K562 (cell line): ENCODE data around the gene TADA2A. TPM values are rescaled to one million over a fixed set of nuclear protein-coding genes. Genes with fewer than 3 reads are reported as not detected.
"Not testable (repeated sequence)": the region's sequence is repeated elsewhere in the genome, so short reads cannot be mapped to it uniquely, and the experiment has no call there.

Source experiments
- ATAC-seq: fragments of 200-7000 bp; cut with Tn5 transposase; 3 replicates; pipeline ENCODE4 v1.9.1; 2020; ENCODE audit warnings: moderate library complexity
- BruUV-seq: library from RNA; stranded (reverse); fragments of 400-500 nt; replicated peaks from 2 replicates; lab custom pipeline; 2021; lab: Mats Ljungman, UMichigan
- CTCF ChIA-PET: fragments of 300-600 bp; formaldehyde crosslinking; extraction: SDS; loops from one replicate; lab custom pipeline; 2021; ENCODE audit warnings: low intra/inter-chr PET ratio; lab: Yijun Ruan, JAX
- POLR2A ChIA-PET: fragments of 300-600, 350-650 bp; sonication (Branson Sonifier 250); formaldehyde crosslinking; extraction: SDS; loops from one replicate; lab custom pipeline; 2021; ENCODE audit warnings: antibody characterized with exemption, inconsistent platforms; lab: Yijun Ruan, JAX
- DNase-seq, 4 experiments: peaks; one replicate each; pipeline versions ENCODE4 v3.0.0 to v3.0.0-alpha.2; 2011 to 2018; ENCODE audit warnings: low spot score in 3 of 4, mixed read lengths in 3 of 4; ENCODE audit errors: extremely low read depth in 1 of 4
- FAIRE-seq: peaks from 2 replicates; lab custom pipeline; 2011; peaks lifted over from hg19 to GRCh38; lab: Jason Lieb, UNC
- H2AFZ ChIP-seq: 2 replicates; pipeline ENCODE4 v1.6.0; 2011; ENCODE audit warnings: low read depth, low read length, control low read depth, inconsistent platforms
- H3K27ac ChIP-seq: fragments of 200-600 bp; 3 replicates; pipeline ENCODE4 v1.8.0; 2011; ENCODE audit warnings: low read depth, mild to moderate bottlenecking, control low read depth, inconsistent platforms, low read length, moderate library complexity, mixed read lengths; ENCODE audit errors: extremely low read depth
- H3K27me3 ChIP-seq, 2 experiments: fragments of 300-600 bp in 1 of 2; 2 replicates in 1 of 2; 3 replicates in 1 of 2; pipeline versions ENCODE4 v1.6.0 to v1.8.0; 2011; ENCODE audit warnings: inconsistent platforms in 2 of 2, low read length in 2 of 2, mild to moderate bottlenecking in 1 of 2, mixed read lengths in 1 of 2, moderate library complexity in 1 of 2; ENCODE audit not compliant: control insufficient read depth in 2 of 2, insufficient read depth in 2 of 2
- H3K36me3 ChIP-seq: fragments of 300-600 bp; 3 replicates; pipeline ENCODE4 v1.8.0; 2011; ENCODE audit warnings: mild to moderate bottlenecking, low read length, inconsistent platforms; ENCODE audit not compliant: control insufficient read depth, insufficient read depth
- H3K4me1 ChIP-seq, 2 experiments: fragments of 200-600 bp in 1 of 2; replicated peaks in 1 of 2; 2 replicates in 1 of 2; 3 replicates in 1 of 2; pipeline versions ENCODE4 v1.5.1 to v1.8.0; 2011; ENCODE audit warnings: inconsistent platforms in 2 of 2, low read length in 2 of 2, mild to moderate bottlenecking in 1 of 2, mixed read lengths in 1 of 2, moderate library complexity in 1 of 2; ENCODE audit not compliant: control insufficient read depth in 2 of 2, insufficient read depth in 2 of 2
- H3K4me2 ChIP-seq: 2 replicates; pipeline ENCODE4 v1.6.1; 2011; ENCODE audit warnings: low read length, control low read depth, inconsistent platforms, mixed read lengths; ENCODE audit not compliant: insufficient read depth
- H3K4me3 ChIP-seq: fragments of 200-600 bp; sonication (generic), shearing (Covaris generic); 2 replicates; pipeline ENCODE4 v1.5.1; 2016; ENCODE audit warnings: control low read depth, inconsistent platforms
- H3K79me2 ChIP-seq: fragments of 200-600 bp; 3 replicates; pipeline ENCODE4 v1.8.0; 2011; ENCODE audit warnings: low read length, inconsistent platforms; ENCODE audit not compliant: control insufficient read depth, insufficient read depth
- H3K9ac ChIP-seq, 2 experiments: 2 replicates each; pipeline versions ENCODE4 v1.6.0 to v1.6.1; 2011; ENCODE audit warnings: low read depth in 2 of 2, low read length in 2 of 2, control low read depth in 1 of 2, inconsistent platforms in 1 of 2, mild to moderate bottlenecking in 1 of 2, mixed read lengths in 1 of 2; ENCODE audit not compliant: insufficient read depth in 1 of 2
- H3K9me1 ChIP-seq: one replicate; pipeline ENCODE4 v1.6.0; 2011; ENCODE audit warnings: inconsistent platforms, mild to moderate bottlenecking, low read length, moderate library complexity; ENCODE audit not compliant: control insufficient read depth, insufficient read depth
- H3K9me3 ChIP-seq: replicated peaks from 2 replicates; pipeline ENCODE4 v1.5.1; 2011; ENCODE audit warnings: low read depth, low read length, inconsistent platforms; ENCODE audit not compliant: control insufficient read depth, insufficient read depth
- H4K20me1 ChIP-seq: replicated peaks from 2 replicates; pipeline ENCODE4 v1.6.1; 2011; ENCODE audit warnings: low read length, inconsistent platforms, mixed read lengths; ENCODE audit not compliant: control insufficient read depth, insufficient read depth
- ATF3 ChIP-seq, 2 experiments: fragments of 450-650 bp in 1 of 2; sonication (generic) in 1 of 2; formaldehyde crosslinking in 1 of 2; IDR thresholded peaks in 1 of 2; conservative IDR thresholded peaks in 1 of 2; 2 replicates each; pipeline versions ENCODE4 v1.6.1 to v1.8.1; 2016 to 2023; ENCODE audit warnings: mild to moderate bottlenecking in 2 of 2, moderate library complexity in 2 of 2, inconsistent platforms in 1 of 2, missing genetic modification reagents in 1 of 2
- ATF4 ChIP-seq: fragments of 450-650 bp; formaldehyde crosslinking; IDR thresholded peaks from 2 replicates; pipeline ENCODE4 v1.4.0; 2022; ENCODE audit warnings: mild to moderate bottlenecking, moderate library complexity
- CEBPB ChIP-seq: fragments of 450-650 bp; IDR thresholded peaks from 2 replicates; pipeline ENCODE4 v1.6.1; 2016; ENCODE audit warnings: missing genetic modification characterization, missing compliant biosample characterization
- CEBPG ChIP-seq, 3 experiments: fragments of 200-800 bp in 1 of 3; sonication (Bioruptor generic) in 1 of 3; sonication (generic) in 1 of 3; formaldehyde crosslinking in 1 of 3; IDR thresholded peaks in 2 of 3; conservative IDR thresholded peaks in 1 of 3; 2 replicates each; pipeline versions ENCODE4 v1.6.1 to v1.8.0; 2016 to 2022; ENCODE audit warnings: missing compliant biosample characterization in 2 of 3, missing genetic modification characterization in 2 of 3, mild to moderate bottlenecking in 1 of 3, missing genetic modification reagents in 1 of 3
- ZSCAN32 ChIP-seq: fragments of 450-650 bp; formaldehyde crosslinking; IDR thresholded peaks from 2 replicates; pipeline ENCODE4 v1.4.0; 2020; ENCODE audit warnings: mild to moderate bottlenecking, moderate library complexity
- WGBS: fragments of 100-300 bp; shearing (Covaris generic); methylation state at CpG from one replicate; pipeline ENCODE4 v1.1.6; 2016; ENCODE audit warnings: low coverage, mixed read lengths; ENCODE audit not compliant: insufficient coverage; ENCODE audit errors: missing lambda C conversion rate; 5-methylcytosine and 5-hydroxymethylcytosine counted together
- in situ Hi-C: fragments of 300-500 bp; cut with MboI; formaldehyde crosslinking; loops from 4 replicates; pipeline ENCODE4 v1.15.0; 2018; ENCODE audit warnings: inconsistent platforms, mixed read lengths
- intact Hi-C: fragments of 100-400 bp; cut with micrococcal nuclease; formaldehyde crosslinking; loops from 2 replicates; pipeline ENCODE4 v1.14.2; 2022
- polyA plus RNA-seq, 8 experiments: library from polyadenylated mRNA; depleted of rRNA in 4 of 8; stranded (reverse) in 5 of 8; unstranded in 3 of 8; fragments of >200 nt; fragmentation: Nextera tagmentation in 2 of 8; fragmentation: Illumina TruSeq in 1 of 8; extraction: Ambion mirVana in 2 of 8; extraction: Trizol in 1 of 8; gene quantifications; 2 replicates each; pipeline versions ENCODE4 v1.2.1 to v1.2.3, GENCODE V29; 2011 to 2014; ENCODE audit warnings: inconsistent platforms in 1 of 8, missing spikeins in 1 of 8
- total RNA-seq, 7 experiments: library from RNA; depleted of rRNA in 6 of 7; stranded (reverse); fragments of >200 nt in 6 of 7; fragmentation: Illumina TruSeq in 2 of 7; extraction: Trizol in 2 of 7; gene quantifications; 2 replicates each; pipeline versions ENCODE4 v1.2.1 to v1.2.3, GENCODE V29; 2011 to 2021; ENCODE audit warnings: low replicate concordance in 1 of 7

TADA2A gene
- total and polyA plus RNA-seq, 9 of the 15 experiments (the other 6 are each of a cell fraction or from before 2014, with no cell fraction given) = 13.8 to 37.7 (median 25.0) TPM

- DNase-seq; H2AFZ ChIP-seq; H3K27ac ChIP-seq; H3K79me2 ChIP-seq; H3K4me1 ChIP-seq; H3K9ac ChIP-seq; H3K4me3 ChIP-seq; CTCF ChIA-PET; ATAC-seq; H4K20me1 ChIP-seq; H3K9me3 ChIP-seq; H3K27me3 ChIP-seq; H3K4me2 ChIP-seq; H3K9me1 ChIP-seq; BruUV-seq; intact Hi-C loops; in situ Hi-C loops; FAIRE-seq; TF ChIP-seq CEBPG (CRISPR knock-in tag; IDR thresholded peaks at IDR 0.05); ATF3 (CRISPR knock-in tag; conservative IDR thresholded peaks at IDR 0.05): not testable (repeated sequence)
- POLR2A ChIA-PET = interaction anchor here (1.5 kb wide), 1 partner anchor 19 kb away, joined by 5 read pairs; no protein-coding TSS in a partner anchor
- 0 out of 2 replicates have a peak, but pooled peaks have one; percentile 45 for TF ChIP-seq ZSCAN32 (CRISPR knock-in tag)
- TF ChIP-seq ATF4 (CRISPR knock-in tag) = 0 out of 2 replicates have a peak, but pooled peaks have one; percentile 11
- TF ChIP-seq CEBPG (tag; conservative IDR thresholded peaks at IDR 0.05 in 1 of 2, IDR thresholded peaks at IDR 0.05 in 1 of 2) = peak; percentile 14 to 73; a peak in 2 of 4 replicates
- TF ChIP-seq CEBPB = peak; percentile 48; the same call in 1 of the 2 replicates
- TF ChIP-seq ATF3 (IDR thresholded peaks at IDR 0.05) = peak; percentile 61
- WGBS = 66% methylated on average over 3 of the region's 3 CpGs
- H3K36me3 ChIP-seq = peaks cover 11% of the 10 kb centered on the region; the same call in 2 of the 3 replicates
Measured at GRCh38 chr17:37457801-37458200, 51.1 kb downstream of the TADA2A start.
